Osteoblast (primary cell): ENCODE results near the gene FAM83G. TPM values are rescaled to one million over a fixed set of nuclear protein-coding genes. Genes with fewer than 3 reads are reported as not detected.

ENCODE experiments used
- DNase-seq: peaks from one replicate; pipeline ENCODE4 v3.0.0; 2011; ENCODE audit warnings: low spot score, mixed read lengths; ENCODE audit not compliant: insufficient read length; ENCODE audit errors: missing footprints
- H2AFZ ChIP-seq: 2 replicates; pipeline ENCODE4 v1.6.0; 2011; ENCODE audit warnings: mild to moderate bottlenecking, low read length
- H3K27ac ChIP-seq: 2 replicates; pipeline ENCODE4 v1.5.1; 2011; ENCODE audit warnings: mild to moderate bottlenecking, low read depth, low read length, moderate library complexity
- H3K27me3 ChIP-seq: 2 replicates; pipeline ENCODE4 v1.6.0; 2012; ENCODE audit warnings: mild to moderate bottlenecking, control low read depth, inconsistent platforms, low read length, moderate library complexity; ENCODE audit not compliant: insufficient read depth
- H3K36me3 ChIP-seq: 2 replicates; pipeline ENCODE4 v1.5.1; 2011; ENCODE audit warnings: mild to moderate bottlenecking, low read length, control low read depth, moderate library complexity; ENCODE audit not compliant: insufficient read depth
- H3K4me1 ChIP-seq: 2 replicates; pipeline ENCODE4 v1.5.1; 2011; ENCODE audit warnings: mild to moderate bottlenecking, low read length, control low read depth, moderate library complexity; ENCODE audit not compliant: insufficient read depth
- H3K4me2 ChIP-seq: 2 replicates; pipeline ENCODE4 v1.6.0; 2011; ENCODE audit warnings: mild to moderate bottlenecking, low read length; ENCODE audit not compliant: insufficient read depth
- H3K4me3 ChIP-seq: fragments of 200-600 bp; sonication (generic); 3 replicates; pipeline ENCODE4 v1.5.1; 2012; ENCODE audit warnings: mild to moderate bottlenecking, low read length, inconsistent platforms; ENCODE audit not compliant: insufficient read depth
- H3K79me2 ChIP-seq: 2 replicates; pipeline ENCODE4 v1.6.0; 2012; ENCODE audit warnings: mild to moderate bottlenecking, low read length, control low read depth, inconsistent platforms; ENCODE audit not compliant: insufficient read depth
- H3K9me3 ChIP-seq: 2 replicates; pipeline ENCODE4 v1.5.1; 2011; ENCODE audit warnings: low read depth, low read length, control low read depth
- H4K20me1 ChIP-seq: 2 replicates; pipeline ENCODE4 v1.6.0; 2012; ENCODE audit warnings: mild to moderate bottlenecking, low read length, control low read depth; ENCODE audit not compliant: insufficient read depth
- total RNA-seq: library from RNA; depleted of rRNA; stranded (reverse); fragments of >200 nt; gene quantifications from 2 replicates; pipeline ENCODE4 v1.2.3, GENCODE V29; 2012
- TF ChIP-seq, protein P1 (sequence below): IDR thresholded peaks from 2 replicates; pipeline ENCODE4 v1.5.1; 2011; ENCODE audit warnings: mild to moderate bottlenecking, low read depth, low read length, moderate library complexity; ENCODE audit errors: extremely low read depth

The FAM83G gene
- total RNA-seq, 1 donor: 11.6 TPM

GRCh38 chr17:19017401-19017800 is 12.8 kb upstream of the FAM83G start:
- no peaks in the 10 kb centered on the region for H3K36me3 ChIP-seq
- no peak overlapping the region for H3K4me2 ChIP-seq
- H3K27me3 ChIP-seq: no peaks in the 10 kb centered on the region
- DNase-seq: no peak
- TF ChIP-seq, protein P1, sequence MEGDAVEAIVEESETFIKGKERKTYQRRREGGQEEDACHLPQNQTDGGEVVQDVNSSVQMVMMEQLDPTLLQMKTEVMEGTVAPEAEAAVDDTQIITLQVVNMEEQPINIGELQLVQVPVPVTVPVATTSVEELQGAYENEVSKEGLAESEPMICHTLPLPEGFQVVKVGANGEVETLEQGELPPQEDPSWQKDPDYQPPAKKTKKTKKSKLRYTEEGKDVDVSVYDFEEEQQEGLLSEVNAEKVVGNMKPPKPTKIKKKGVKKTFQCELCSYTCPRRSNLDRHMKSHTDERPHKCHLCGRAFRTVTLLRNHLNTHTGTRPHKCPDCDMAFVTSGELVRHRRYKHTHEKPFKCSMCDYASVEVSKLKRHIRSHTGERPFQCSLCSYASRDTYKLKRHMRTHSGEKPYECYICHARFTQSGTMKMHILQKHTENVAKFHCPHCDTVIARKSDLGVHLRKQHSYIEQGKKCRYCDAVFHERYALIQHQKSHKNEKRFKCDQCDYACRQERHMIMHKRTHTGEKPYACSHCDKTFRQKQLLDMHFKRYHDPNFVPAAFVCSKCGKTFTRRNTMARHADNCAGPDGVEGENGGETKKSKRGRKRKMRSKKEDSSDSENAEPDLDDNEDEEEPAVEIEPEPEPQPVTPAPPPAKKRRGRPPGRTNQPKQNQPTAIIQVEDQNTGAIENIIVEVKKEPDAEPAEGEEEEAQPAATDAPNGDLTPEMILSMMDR: no peak
- no peaks in the 10 kb centered on the region for H4K20me1 ChIP-seq
- no peaks in the 10 kb centered on the region for H3K9me3 ChIP-seq
- no peaks in the 10 kb centered on the region for H3K79me2 ChIP-seq
- H2AFZ ChIP-seq: no peak overlapping the region
- H3K4me1 ChIP-seq: no peaks in the 10 kb centered on the region
- no peak overlapping the region for H3K27ac ChIP-seq
- H3K4me3 ChIP-seq: no peak overlapping the region

GRCh38 chr17:19016881-19017280 is 12.3 kb upstream of the FAM83G start:
- Histone ChIP-seq H3K27me3 (no peaks in the 10 kb centered on the region), H3K79me2 (no peaks in the 10 kb centered on the region), H3K27ac (no peak overlapping the region), H3K4me2 (no peak overlapping the region), H3K4me1 (no peaks in the 10 kb centered on the region), H4K20me1 (no peaks in the 10 kb centered on the region), H3K36me3 (no peaks in the 10 kb centered on the region), H2AFZ (no peak overlapping the region), H3K9me3 (no peaks in the 10 kb centered on the region), H3K4me3 (no peak overlapping the region)
- TF ChIP-seq, protein P1: no peak
- no peak for DNase-seq

- TF ChIP-seq, protein P1: no peak
- Histone ChIP-seq H3K27ac (no peak overlapping the region), H3K9me3 (no peaks in the 10 kb centered on the region), H2AFZ (no peak overlapping the region), H3K4me3 (no peak overlapping the region), H3K4me1 (no peaks in the 10 kb centered on the region), H4K20me1 (no peaks in the 10 kb centered on the region), H3K36me3 (no peaks in the 10 kb centered on the region), H3K27me3 (no peaks in the 10 kb centered on the region), H3K4me2 (no peak overlapping the region), H3K79me2 (no peaks in the 10 kb centered on the region)
- DNase-seq: no peak
Measured at GRCh38 chr17:19016297-19016696, 11.7 kb upstream of the FAM83G start.

GRCh38 chr17:19015428-19015827 is 10.9 kb upstream of the FAM83G start:
- no peaks in the 10 kb centered on the region for H3K4me1 ChIP-seq
- TF ChIP-seq, protein P1: no peak
- no peaks in the 10 kb centered on the region for H3K36me3 ChIP-seq
- H3K4me3 ChIP-seq: no peak overlapping the region
- no peaks in the 10 kb centered on the region for H3K9me3 ChIP-seq
- no peaks in the 10 kb centered on the region for H3K27me3 ChIP-seq
- no peaks in the 10 kb centered on the region for H3K79me2 ChIP-seq
- H3K27ac ChIP-seq: no peak overlapping the region
- DNase-seq: no peak
- no peaks in the 10 kb centered on the region for H4K20me1 ChIP-seq
- H2AFZ ChIP-seq: no peak overlapping the region
- no peak overlapping the region for H3K4me2 ChIP-seq
